ENCODE measurements around the gene SYNJ2.

The SYNJ2 gene

DNA sequence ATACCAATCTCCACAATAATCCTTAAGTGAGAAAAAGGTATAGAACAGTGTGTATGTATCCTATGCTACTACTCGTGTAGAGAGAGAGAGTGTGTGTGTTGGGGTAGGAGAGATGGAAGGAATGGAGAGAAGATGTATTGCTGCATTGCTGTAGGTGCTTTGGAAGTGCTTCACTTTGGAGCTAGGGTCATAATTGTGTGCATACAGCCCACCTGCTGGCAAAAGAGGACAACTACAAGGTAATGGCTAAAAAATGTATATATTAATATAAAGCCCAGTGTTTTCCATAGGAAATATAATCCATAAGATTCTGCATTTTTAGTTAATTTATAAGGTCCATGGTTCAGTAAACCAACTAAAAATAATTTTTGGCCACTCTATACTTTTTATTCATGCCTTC is 150.3 kb downstream of the SYNJ2 start:
- DNase-seq (ENCODE audit: low read depth), result no peak

DNA sequence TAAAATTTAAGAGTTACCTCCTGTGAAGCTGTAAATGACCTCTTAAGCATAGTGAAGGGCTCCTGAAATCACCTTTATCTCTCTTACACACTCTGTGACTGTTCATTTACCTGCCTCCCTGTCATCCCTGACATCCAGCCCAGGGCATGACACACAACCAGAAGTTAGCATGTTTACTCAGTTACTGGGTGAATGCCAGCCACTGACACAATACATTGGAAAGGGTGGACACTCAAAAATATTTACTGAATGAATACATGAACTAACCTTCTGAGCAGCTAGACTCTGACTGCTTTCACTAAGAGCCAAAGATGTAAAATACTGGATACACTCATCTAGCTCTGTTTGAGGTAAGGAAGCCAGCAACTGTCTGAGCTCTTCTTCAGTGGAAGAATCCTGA is 161.1 kb downstream of the SYNJ2 start:
- no peak for DNase-seq (ENCODE audit: low read depth)

DNA sequence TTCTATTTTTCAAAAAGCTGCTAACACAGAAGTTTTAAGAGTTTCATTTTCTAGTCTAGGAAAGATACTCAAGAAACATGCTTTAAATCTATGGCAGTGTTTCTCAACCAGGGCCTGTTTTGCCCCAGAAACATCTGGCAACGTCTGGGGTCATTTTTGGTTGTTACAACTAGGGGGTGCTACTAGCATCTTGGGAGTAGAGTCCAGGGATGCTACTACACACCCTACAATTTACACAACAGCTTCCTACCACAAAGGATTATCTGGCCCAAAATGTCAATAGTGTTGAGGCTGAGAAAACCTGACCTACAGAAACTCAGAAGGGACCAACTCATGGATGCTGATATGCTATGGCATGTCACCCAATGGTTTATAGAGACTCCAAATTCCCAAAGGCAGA is 162.0 kb downstream of the SYNJ2 start:
- no peak for DNase-seq (ENCODE audit: low read depth)
